Psoas muscle (tissue), 8 donors: Measurements from ENCODE around the gene EDIL3. TPM values are rescaled to one million over a fixed set of nuclear protein-coding genes. Genes with fewer than 3 reads are reported as not detected.

Experiments
- ATAC-seq, 4 donors: fragments of 200-7000 bp; cut with Tn5 transposase; one replicate each; pipeline ENCODE4 v1.9.1; 2020; ENCODE audit warnings: moderate library complexity in 3 of 4, mild to moderate bottlenecking in 2 of 4
- DNase-seq, 2 donors: peaks; one replicate each; pipeline ENCODE4 v3.0.0-alpha.2; 2020
- H3K27ac ChIP-seq: fragments of 200-600 bp; one replicate; pipeline ENCODE4 v1.8.0; 2022
- H3K27me3 ChIP-seq, 3 donors: fragments of 200-600 bp in 1 of 3; one replicate each; pipeline versions ENCODE4 v1.6.1 to v1.8.0; 2013 to 2022; ENCODE audit warnings: low read length in 2 of 3, mild to moderate bottlenecking in 2 of 3, moderate library complexity in 1 of 3; ENCODE audit not compliant: insufficient read depth in 3 of 3
- H3K36me3 ChIP-seq, 2 donors: fragments of 200-600 bp in 1 of 2; one replicate each; pipeline versions ENCODE4 v1.6.1 to v1.8.0; 2013 to 2022; ENCODE audit warnings: low read depth in 1 of 2, mild to moderate bottlenecking in 1 of 2, moderate library complexity in 1 of 2; ENCODE audit not compliant: insufficient read depth in 1 of 2
- H3K4me1 ChIP-seq: fragments of 200-600 bp; one replicate; pipeline ENCODE4 v1.8.0; 2022
- H3K4me3 ChIP-seq: fragments of 200-600 bp; one replicate; pipeline ENCODE4 v1.8.0; 2022; ENCODE audit warnings: mild to moderate bottlenecking
- H3K9me3 ChIP-seq: fragments of 200-600 bp; one replicate; pipeline ENCODE4 v1.8.0; 2022
- CTCF ChIP-seq: fragments of 200-600 bp; IDR thresholded peaks from one replicate; pipeline ENCODE4 v1.8.0; 2022; ENCODE audit warnings: antibody characterized with exemption
- WGBS, 3 donors: extraction: QIAGEN DNeasy Blood & Tissue Kit; methylation state at CpG; one replicate each; pipeline versions ENCODE4 v1.1.6 to v1.1.7; 2013; 5-methylcytosine and 5-hydroxymethylcytosine counted together
- intact Hi-C, 2 donors: fragments of 100-400 bp; cut with DNase I; formaldehyde crosslinking; loops; one replicate each; pipeline versions ENCODE4 v1.11.0 to v1.14.2; 2022
- polyA plus RNA-seq, 3 donors: library from polyadenylated mRNA; stranded (reverse); fragments of 200-250 nt; gene quantifications; one replicate each; pipeline ENCODE4 v1.2.3, GENCODE V29; 2013
- total RNA-seq, 4 donors: library from RNA; stranded (reverse); fragmentation: NEBNext Ultra II Directional in 2 of 4; extraction: Animal tissue kit (Norgen Biotek cat#: 25700) in 2 of 4; gene quantifications; one replicate each; pipeline versions ENCODE4 v1.2.1 to v1.2.4, GENCODE V29; 2021 to 2023
- donor health status: healthy with polysubstance abuse.
- donor health status: DM: no; HTN: no; CAD: no; lungs with moderate emphysema.
- donor health status: Bipolar disorder and iron deficiency.
- donor health status: healthy.
- donor health status: DM: yes; HTN: yes; CAD: no.
- donor health status: DM: no; HTN: no; CAD: no.
- donor health status: DM: no; HTN: no; CAD: no.
- donor health status: DM: yes; HTN: yes; CAD: no.

Gene EDIL3
- total and polyA plus RNA-seq, 7 donors = 0.11 to 0.91 (median 0.34) TPM

GRCh38 chr5:83983852-83984251, 400.8 kb downstream of the EDIL3 start:
- no peaks in the 10 kb centered on the region for H3K4me1 ChIP-seq
- WGBS, 3 donors = 75 to 81% (median 79%) methylated on average over 4 of the region's 4 CpGs
- intact Hi-C loops = no loop called here
- ATAC-seq (no peak), DNase-seq (no peak)
- H3K27ac ChIP-seq = no peak overlapping the region
- H3K4me3 ChIP-seq = no peak overlapping the region
- no peak for TF ChIP-seq CTCF
- no peaks in the 10 kb centered on the region for H3K9me3 ChIP-seq
- H3K27me3 ChIP-seq = no peaks in the 10 kb centered on the region
- H3K36me3 ChIP-seq = no peaks in the 10 kb centered on the region

GRCh38 chr5:83973925-83974815, 410.5 kb downstream of the EDIL3 start:
- Histone ChIP-seq H3K9me3 (no peaks in the 10 kb centered on the region), H3K27ac (no peak overlapping the region), H3K4me3 (no peak overlapping the region), H3K36me3 (no peaks in the 10 kb centered on the region), H3K27me3 (no peaks in the 10 kb centered on the region), H3K4me1 (no peaks in the 10 kb centered on the region)
- 33 to 40% (median 40%) methylated on average over 7 of the region's 7 CpGs for WGBS, 3 donors
- no peak for TF ChIP-seq CTCF
- DNase-seq (no peak), ATAC-seq (no peak)
- intact Hi-C loops = no loop called here

- ATAC-seq = no peak
- TF ChIP-seq CTCF = no peak
- intact Hi-C loops = no loop called here
- Histone ChIP-seq H3K27ac (no peak overlapping the region), H3K36me3 (no peaks in the 10 kb centered on the region), H3K27me3 (no peaks in the 10 kb centered on the region), H3K9me3 (no peaks in the 10 kb centered on the region), H3K4me1 (no peaks in the 10 kb centered on the region), H3K4me3 (no peak overlapping the region)
- DNase-seq = no peak
Measured at GRCh38 chr5:83972909-83973308, 411.8 kb downstream of the EDIL3 start.

DNA sequence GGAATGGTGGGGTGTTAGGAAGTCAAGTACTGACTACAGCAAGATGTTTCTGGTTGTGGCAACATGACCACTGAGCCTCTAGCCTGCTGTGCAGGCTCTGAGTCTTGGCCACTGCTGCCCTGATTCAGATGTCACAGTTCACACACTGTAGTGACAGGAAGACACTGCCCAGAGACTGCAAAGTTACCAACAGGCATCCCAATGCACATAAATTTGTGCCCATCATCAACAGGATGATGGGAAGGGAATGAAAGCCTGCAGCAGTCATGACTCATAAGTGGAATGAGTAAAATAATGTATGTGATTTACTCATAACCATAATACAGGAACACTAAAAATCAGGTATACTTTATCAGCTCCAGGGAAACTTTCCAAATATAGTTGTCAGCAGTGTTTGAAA, 412.4 kb downstream of the EDIL3 start:
- intact Hi-C loops = no loop called here
- no peaks in the 10 kb centered on the region for H3K9me3 ChIP-seq

More for the DNA sequence above, 412.4 kb downstream of the EDIL3 start:
- ATAC-seq (no peak), DNase-seq (no peak)
- Histone ChIP-seq H3K36me3 (no peaks in the 10 kb centered on the region), H3K4me1 (no peaks in the 10 kb centered on the region), H3K4me3 (no peak overlapping the region), H3K27me3 (no peaks in the 10 kb centered on the region), H3K27ac (no peak overlapping the region)
- TF ChIP-seq CTCF = no peak
